Measurements from ENCODE around the gene AARSD1.

DNA sequence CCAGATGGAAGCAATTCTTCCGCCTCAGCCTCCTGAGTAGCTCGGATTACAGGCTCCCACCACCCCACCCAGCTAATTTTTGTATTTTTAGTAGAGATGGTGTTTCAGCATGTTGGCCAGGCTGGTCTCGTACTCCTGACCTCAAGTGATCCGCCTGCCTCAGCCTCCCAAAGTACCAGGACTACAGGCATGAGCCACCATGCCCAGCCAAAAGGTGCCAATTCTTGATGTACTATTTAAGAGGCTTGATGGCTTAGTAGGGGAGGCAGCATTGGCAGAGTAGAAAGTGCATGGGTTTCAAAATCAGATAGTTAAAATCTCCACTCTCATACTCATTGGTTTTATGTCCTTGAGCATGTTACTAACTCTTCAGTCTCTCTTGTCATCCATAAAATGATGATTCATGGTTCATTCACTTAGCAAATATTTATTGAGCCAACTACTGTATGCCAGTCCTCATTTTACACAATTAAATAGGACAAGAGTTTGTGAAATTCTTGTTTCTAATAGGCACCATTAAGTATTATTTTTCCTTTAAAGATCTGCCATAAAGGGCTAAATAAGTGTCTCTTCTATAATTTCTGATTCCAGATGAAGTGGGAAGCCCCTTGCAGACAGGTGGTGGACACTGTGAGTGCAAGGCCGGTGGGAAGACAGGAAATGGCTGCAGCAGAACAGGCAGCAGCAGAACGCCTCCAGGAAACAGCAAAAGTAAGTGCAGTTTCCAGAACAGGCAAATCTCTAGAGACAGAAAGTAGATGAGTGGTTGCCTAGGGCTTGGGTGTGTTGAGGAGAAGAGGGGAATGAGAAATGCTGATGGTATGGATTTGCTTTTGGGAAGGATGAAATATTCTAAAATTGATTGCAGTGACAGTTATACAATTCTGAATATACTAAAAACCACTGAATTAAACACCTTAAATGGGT, 25.7 kb upstream of the AARSD1 start:
- TF ChIP-seq CTCF (IDR thresholded peaks at IDR 0.05 in 8 of 11, conservative IDR thresholded peaks at IDR 0.05 in 3 of 11): no peak
- no peak for TF ChIP-seq POLR2AphosphoS5 (IDR thresholded peaks at IDR 0.05)
